HEK293T (cell line): ENCODE data around the gene RNF20.

ENCODE experiments used
- CTCF ChIA-PET: fragments of 350-600 bp; formaldehyde crosslinking; extraction: SDS; loops from one replicate; lab custom pipeline; 2021; ENCODE audit warnings: antibody characterized with exemption, inconsistent platforms; lab: Yijun Ruan, JAX
- POLR2A ChIA-PET: fragments of 350-600 bp; formaldehyde crosslinking; extraction: SDS; loops from one replicate; lab custom pipeline; 2020; ENCODE audit warnings: antibody characterized with exemption, inconsistent platforms; lab: Yijun Ruan, JAX
- DNase-seq: peaks from one replicate; pipeline ENCODE4 v3.0.0; 2012; ENCODE audit warnings: mixed read lengths; ENCODE audit errors: extremely low spot score
- ARNT ChIP-seq: fragments of 450-650 bp; IDR thresholded peaks from 2 replicates; pipeline ENCODE4 v1.6.1; 2017; ENCODE audit warnings: mild to moderate bottlenecking
- BHLHE40 ChIP-seq: fragments of 450-650 bp; IDR thresholded peaks from 2 replicates; pipeline ENCODE4 v1.6.1; 2016; ENCODE audit warnings: mild to moderate bottlenecking, moderate library complexity, borderline replicate concordance
- CTBP1 ChIP-seq: fragments of 450-650 bp; IDR thresholded peaks from 2 replicates; pipeline ENCODE4 v1.6.1; 2016; ENCODE audit warnings: borderline replicate concordance
- ELF4 ChIP-seq: fragments of 450-650 bp; IDR thresholded peaks from 2 replicates; pipeline ENCODE4 v1.6.1; 2017; ENCODE audit warnings: antibody characterized with exemption
- FOXA1 ChIP-seq: fragments of 450-650 bp; IDR thresholded peaks from 2 replicates; pipeline ENCODE4 v1.6.1; 2016; ENCODE audit warnings: mild to moderate bottlenecking
- FOXK2 ChIP-seq: fragments of 450-650 bp; IDR thresholded peaks from 2 replicates; pipeline ENCODE4 v1.6.1; 2016; ENCODE audit warnings: mild to moderate bottlenecking
- FOXM1 ChIP-seq: fragments of 450-650 bp; IDR thresholded peaks from 2 replicates; pipeline ENCODE4 v1.6.1; 2017; ENCODE audit warnings: mild to moderate bottlenecking, borderline replicate concordance
- HDGF ChIP-seq: fragments of 450-650 bp; IDR thresholded peaks from 2 replicates; pipeline ENCODE4 v1.6.1; 2017; ENCODE audit warnings: antibody characterized with exemption, borderline replicate concordance
- L3MBTL2 ChIP-seq: fragments of 450-650 bp; conservative IDR thresholded peaks from 2 replicates; pipeline ENCODE4 v1.6.1; 2016; ENCODE audit warnings: mild to moderate bottlenecking
- LEF1 ChIP-seq: fragments of 450-650 bp; IDR thresholded peaks from 2 replicates; pipeline ENCODE4 v1.6.1; 2017; ENCODE audit warnings: mild to moderate bottlenecking, borderline replicate concordance
- NFRKB ChIP-seq: fragments of 450-650 bp; IDR thresholded peaks from 2 replicates; pipeline ENCODE4 v1.6.1; 2016; ENCODE audit warnings: mild to moderate bottlenecking, moderate library complexity
- PKNOX1 ChIP-seq: fragments of 450-650 bp; IDR thresholded peaks from 2 replicates; pipeline ENCODE4 v1.6.1; 2016
- SP1 ChIP-seq: fragments of 450-650 bp; IDR thresholded peaks from 2 replicates; pipeline ENCODE4 v1.6.1; 2017
- SUZ12 ChIP-seq: fragments of 450-650 bp; IDR thresholded peaks from 2 replicates; pipeline ENCODE4 v1.6.1; 2016; ENCODE audit warnings: mild to moderate bottlenecking
- TARDBP ChIP-seq: fragments of 450-650 bp; IDR thresholded peaks from 2 replicates; pipeline ENCODE4 v1.6.1; 2016
- ZNF384 ChIP-seq: fragments of 450-650 bp; IDR thresholded peaks from 2 replicates; pipeline ENCODE4 v1.6.1; 2016

RNF20 gene

DNA sequence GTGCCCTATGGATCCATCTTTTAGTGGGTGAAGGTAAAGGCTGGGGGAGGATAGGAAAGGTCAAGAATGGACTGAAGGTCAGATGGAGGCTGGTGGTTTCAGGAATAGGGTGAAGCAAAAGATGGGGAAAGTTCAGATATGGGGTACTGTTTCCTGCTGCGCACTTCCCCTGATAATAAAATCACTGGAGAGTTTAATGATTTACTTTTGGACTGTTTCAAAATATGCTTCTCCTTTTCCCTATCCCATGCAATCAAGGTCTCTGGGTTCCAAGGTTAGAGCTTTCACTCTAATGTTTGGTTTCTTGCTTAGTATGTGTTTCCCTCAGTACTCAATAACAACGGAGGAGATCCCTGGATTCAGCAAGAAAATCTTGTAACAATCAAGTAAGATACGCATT lies 71.9 kb downstream of the RNF20 start:
- ChIA-PET POLR2A (no interaction called here), CTCF (no interaction called here)
- TF ChIP-seq ARNT = no peak
- TF ChIP-seq ZNF384 = no peak
- no peak for TF ChIP-seq LEF1
- no peak for TF ChIP-seq SP1
- no peak for TF ChIP-seq FOXK2
- no peak for TF ChIP-seq SUZ12
- TF ChIP-seq PKNOX1 = no peak
- TF ChIP-seq NFRKB = no peak
- no peak for TF ChIP-seq HDGF
- TF ChIP-seq ELF4 = no peak
- no peak for TF ChIP-seq BHLHE40
- TF ChIP-seq TARDBP = no peak
- TF ChIP-seq L3MBTL2 = no peak
- TF ChIP-seq FOXA1 = no peak
- TF ChIP-seq FOXM1 = no peak
- no peak for TF ChIP-seq CTBP1
- DNase-seq = no peak
